ENCODE results near the gene SLC35F3.

The SLC35F3 gene

GRCh38 chr1:234361102-234361603, 456.7 kb downstream of the SLC35F3 start:
- no peak for DNase-seq (ENCODE audit: low read depth, low spot score)

GRCh38 chr1:234362558-234362957, 458.1 kb downstream of the SLC35F3 start:
- DNase-seq (ENCODE audit: low read depth, low spot score) = no peak

- no peak for DNase-seq (ENCODE audit: low read depth, low spot score)
These were observed 464.0 kb downstream of the SLC35F3 start for GRCh38 chr1:234368320-234369032.

- DNase-seq (ENCODE audit: low read depth, low spot score) = no peak
These were observed 464.6 kb downstream of the SLC35F3 start for GRCh38 chr1:234369033-234369430.

- no peak for DNase-seq (ENCODE audit: low read depth, low spot score)
These were observed 465.3 kb downstream of the SLC35F3 start for GRCh38 chr1:234369784-234370183.

GRCh38 chr1:234371414-234371813, 466.9 kb downstream of the SLC35F3 start:
- no peak for DNase-seq (ENCODE audit: low read depth, low spot score)

GRCh38 chr1:234372011-234372757, 467.7 kb downstream of the SLC35F3 start:
- no peak for DNase-seq (ENCODE audit: low read depth, low spot score)

- peak; percentile 97 for DNase-seq (ENCODE audit: low read depth, low spot score)
These were observed 468.8 kb downstream of the SLC35F3 start, which contains the start of gene COA6 for GRCh38 chr1:234373064-234373958. Gene COA6 (plus strand): TSS chr1:234373456. CDS start chr1:234373467, 11 bp downstream.

GRCh38 chr1:234373959-234374254, 469.4 kb downstream of the SLC35F3 start:
- no peak for DNase-seq (ENCODE audit: low read depth, low spot score)
